ENCODE data around the gene LEPROT.

LEPROT gene

DNA sequence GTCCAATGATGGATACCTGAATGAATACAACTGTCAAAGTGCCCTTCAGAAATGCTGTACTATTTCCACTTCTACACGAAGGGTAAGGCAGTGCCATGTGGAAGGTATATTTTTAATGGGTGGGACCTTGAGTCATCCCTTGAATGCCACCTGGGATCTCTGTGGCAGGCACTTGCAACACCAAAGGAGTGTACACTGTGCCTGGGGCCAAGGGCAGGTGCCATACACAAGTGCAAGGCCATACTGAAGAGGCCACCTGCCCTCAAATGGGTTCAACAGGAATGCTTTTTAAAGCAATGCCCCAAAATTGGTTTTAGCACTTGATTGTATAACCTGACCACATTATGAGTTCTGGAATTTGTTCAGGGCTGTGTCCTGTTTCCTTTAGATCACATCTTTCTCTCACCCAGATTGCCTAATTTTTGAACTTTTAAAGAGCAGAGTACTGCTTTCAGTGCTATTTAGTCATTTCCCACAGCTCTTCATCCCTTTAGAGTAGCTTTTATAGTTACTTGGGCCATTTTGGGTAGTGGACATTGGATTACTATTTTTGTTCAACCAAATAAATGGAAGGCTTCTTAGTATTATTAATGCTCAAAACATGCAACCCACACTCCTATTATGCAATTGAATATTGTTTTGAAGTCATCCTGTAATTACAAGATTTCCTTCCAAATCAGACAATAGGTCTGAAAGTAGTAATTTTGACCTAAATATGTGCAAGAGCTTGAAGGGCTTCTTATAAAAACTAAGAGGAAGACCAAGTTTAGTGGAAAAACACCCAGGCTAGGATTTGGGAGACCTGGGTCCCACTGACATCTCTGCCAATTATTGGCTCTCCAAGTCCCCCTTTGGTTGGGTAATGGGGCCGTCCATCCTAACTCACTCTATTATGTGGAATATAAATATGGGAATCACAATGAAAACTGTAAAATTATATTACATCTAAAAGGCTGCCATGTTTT, 57.2 kb downstream of the LEPROT start:
- no peak for DNase-seq (ENCODE audit: low read depth)

DNA sequence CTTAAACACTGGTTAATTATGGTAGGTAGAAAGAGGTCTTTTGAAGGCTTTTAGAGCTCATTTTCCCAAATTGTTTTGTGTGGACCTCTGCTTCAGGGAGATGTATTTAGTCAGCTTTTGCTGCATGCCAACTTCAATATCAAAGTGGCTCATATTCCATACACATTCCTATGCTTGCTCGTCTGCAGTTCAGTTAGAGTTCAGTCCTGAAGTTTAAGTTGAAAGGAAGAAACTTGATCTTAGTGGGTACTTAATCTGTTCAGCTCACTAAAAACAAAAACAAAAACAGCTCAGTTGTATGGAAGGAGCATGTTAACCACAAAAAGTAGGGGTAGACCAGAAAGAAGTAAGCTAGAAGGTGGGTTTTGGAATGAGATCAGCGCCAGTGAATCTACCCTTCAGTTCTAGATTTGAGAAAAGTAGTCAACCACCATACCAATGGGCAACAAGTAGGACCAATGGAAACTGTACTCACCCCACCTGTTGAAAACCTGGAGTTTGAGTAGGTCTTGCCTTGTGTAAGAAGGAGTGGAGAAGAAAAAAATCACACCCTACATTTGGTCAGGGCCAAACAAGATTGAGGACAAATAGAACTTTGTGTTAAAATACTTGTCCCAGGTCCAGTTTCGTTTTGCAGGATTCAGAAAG, 58.0 kb downstream of the LEPROT start:
- no peak for DNase-seq (ENCODE audit: low read depth)

DNA sequence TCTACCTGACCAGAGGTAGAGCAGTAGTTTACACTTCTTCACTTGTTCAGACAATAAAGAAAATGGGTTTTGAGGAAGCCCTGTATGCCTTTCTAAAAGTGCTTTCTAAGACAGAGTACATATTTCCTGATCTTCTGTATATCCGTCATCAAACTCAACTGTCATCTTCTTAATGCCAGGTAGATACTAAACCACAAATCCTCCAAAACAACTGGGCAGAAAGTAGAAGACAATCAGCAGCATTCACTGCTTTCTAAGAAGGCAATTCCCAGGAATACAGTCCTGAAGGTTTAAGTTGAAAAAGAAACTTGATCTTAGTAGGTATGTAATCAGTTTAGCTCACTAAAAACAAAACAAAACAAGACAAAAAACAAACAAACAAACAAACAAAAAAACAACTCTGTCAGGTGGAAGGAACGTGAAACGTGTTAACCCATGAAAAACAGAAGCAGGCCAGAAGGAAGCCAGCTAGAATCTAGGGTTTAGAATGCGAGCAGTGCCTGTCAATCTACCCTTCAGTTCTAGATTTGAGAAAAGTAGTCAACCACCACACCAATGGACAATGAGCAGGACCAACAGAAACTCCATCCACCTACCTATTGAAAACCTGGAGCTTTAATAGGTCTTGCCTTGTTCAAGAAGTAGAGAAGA, 59.2 kb downstream of the LEPROT start:
- no peak for DNase-seq (ENCODE audit: low read depth)

DNA sequence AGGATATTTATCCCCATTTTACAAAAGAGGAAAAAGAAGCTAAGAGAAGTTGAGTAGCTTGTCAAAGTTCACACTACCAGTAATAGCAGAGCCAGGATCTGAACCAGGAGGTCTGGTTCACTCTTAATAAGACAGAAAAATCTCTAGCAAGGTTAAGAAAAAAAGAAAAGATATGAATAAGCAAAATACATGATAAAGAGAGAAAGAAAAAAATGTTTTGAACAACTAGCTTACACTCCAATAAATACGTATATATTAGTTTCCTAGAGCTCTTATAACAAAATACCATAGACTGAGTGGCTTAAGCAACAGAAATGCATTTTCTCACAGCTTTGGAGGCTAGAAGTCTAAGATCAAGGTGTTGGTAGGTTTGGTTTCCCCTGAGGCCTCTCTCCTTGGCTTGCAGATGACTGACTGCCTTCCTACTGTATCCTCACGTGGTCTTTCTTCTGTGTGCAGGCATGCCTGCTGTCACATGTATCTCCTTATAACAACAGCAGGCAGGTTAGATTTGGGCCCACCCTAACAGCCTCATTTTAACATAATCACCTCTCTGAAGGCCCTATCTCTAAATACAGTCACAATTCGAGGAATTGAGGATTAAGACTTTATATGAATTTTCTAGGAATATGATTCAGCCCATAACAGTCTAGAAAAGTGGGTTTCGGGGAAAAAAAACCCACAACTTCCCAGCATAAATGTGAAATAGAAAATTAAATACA, 60.4 kb downstream of the LEPROT start:
- DNase-seq (ENCODE audit: low read depth), result no peak

DNA sequence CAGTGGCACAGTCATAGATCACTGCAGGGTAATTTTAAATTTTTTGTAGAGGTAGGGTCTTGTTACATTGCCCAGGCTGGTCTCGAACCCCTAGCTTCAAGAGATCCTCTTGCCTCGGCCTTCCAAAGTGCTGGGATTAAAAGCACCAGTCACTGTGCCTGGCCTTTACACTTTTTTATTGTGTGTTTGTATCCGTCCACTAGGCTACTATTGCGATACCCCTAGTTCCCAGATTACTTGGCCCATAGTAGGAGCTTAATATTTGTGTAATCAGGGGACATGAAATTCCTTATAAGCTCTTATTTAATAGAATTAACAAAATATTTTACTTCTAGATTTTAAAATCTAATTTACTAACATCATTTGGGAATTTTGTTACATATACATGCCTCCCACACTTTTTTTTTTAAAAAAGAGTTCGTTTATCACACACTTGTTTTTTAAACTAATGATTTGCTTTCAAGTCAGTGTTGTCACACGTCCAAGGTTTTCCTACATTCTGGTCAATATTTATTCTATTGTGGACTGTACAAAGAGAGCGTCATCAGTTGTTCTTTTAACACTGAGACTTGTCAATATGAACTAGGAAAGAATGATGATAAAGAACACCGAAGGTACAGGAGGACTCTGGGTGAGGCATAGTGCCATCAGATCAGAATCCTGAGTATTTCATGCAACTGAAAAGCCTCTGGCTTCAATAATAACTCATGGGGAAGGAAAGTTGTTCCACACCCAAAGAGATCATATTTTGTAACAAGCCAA, 63.7 kb downstream of the LEPROT start:
- no peak for DNase-seq (ENCODE audit: low read depth)

Measured in stromal cell of bone marrow (primary cell).